Sigmoid colon (tissue), 4 donors: Measurements from ENCODE around the gene SNRPD2.

ENCODE experiments used
- CTCF ChIP-seq, 4 experiments: fragments of 450-650 bp in 3 of 4; fragments of 200-600 bp in 1 of 4; IDR thresholded peaks; one replicate each; pipeline ENCODE4 v1.5.1; 2016 to 2019; ENCODE audit warnings: antibody characterized with exemption in 4 of 4, mild to moderate bottlenecking in 3 of 4, moderate library complexity in 2 of 4
- EP300 ChIP-seq, 4 donors: sonication (generic); formaldehyde crosslinking; IDR thresholded peaks; one replicate each; pipeline ENCODE4 v1.6.1; 2017; ENCODE audit warnings: antibody characterized with exemption in 4 of 4
- POLR2A ChIP-seq, 2 donors: fragments of 450-650 bp; IDR thresholded peaks; one replicate each; pipeline ENCODE4 v1.6.1; 2016; ENCODE audit warnings: antibody characterized with exemption in 2 of 2, mild to moderate bottlenecking in 2 of 2, moderate library complexity in 2 of 2
- POLR2AphosphoS5 ChIP-seq, 4 donors: sonication (generic); formaldehyde crosslinking; IDR thresholded peaks; one replicate each; pipeline ENCODE4 v1.6.1; 2017; ENCODE audit warnings: antibody characterized with exemption in 4 of 4

GRCh38 chr19:45712699-45713067 is 20.9 kb upstream of the SNRPD2 start:
- no peak for TF ChIP-seq CTCF (IDR thresholded peaks at IDR 0.05)
- TF ChIP-seq POLR2AphosphoS5 (IDR thresholded peaks at IDR 0.05): no peak
- TF ChIP-seq POLR2A (IDR thresholded peaks at IDR 0.05): no peak
- no peak for TF ChIP-seq EP300 (IDR thresholded peaks at IDR 0.05)
